Measurements from ENCODE around the gene SH3PXD2B.

The SH3PXD2B gene

GRCh38 chr5:172434251-172434650, 20.1 kb downstream of the SH3PXD2B start:
- no peak for DNase-seq (ENCODE audit: low read depth)
- TF ChIP-seq, protein P1, sequence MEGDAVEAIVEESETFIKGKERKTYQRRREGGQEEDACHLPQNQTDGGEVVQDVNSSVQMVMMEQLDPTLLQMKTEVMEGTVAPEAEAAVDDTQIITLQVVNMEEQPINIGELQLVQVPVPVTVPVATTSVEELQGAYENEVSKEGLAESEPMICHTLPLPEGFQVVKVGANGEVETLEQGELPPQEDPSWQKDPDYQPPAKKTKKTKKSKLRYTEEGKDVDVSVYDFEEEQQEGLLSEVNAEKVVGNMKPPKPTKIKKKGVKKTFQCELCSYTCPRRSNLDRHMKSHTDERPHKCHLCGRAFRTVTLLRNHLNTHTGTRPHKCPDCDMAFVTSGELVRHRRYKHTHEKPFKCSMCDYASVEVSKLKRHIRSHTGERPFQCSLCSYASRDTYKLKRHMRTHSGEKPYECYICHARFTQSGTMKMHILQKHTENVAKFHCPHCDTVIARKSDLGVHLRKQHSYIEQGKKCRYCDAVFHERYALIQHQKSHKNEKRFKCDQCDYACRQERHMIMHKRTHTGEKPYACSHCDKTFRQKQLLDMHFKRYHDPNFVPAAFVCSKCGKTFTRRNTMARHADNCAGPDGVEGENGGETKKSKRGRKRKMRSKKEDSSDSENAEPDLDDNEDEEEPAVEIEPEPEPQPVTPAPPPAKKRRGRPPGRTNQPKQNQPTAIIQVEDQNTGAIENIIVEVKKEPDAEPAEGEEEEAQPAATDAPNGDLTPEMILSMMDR (IDR thresholded peaks at IDR 0.05; ENCODE audit: insufficient read depth, low read depth, low read length, missing control alignments) = no peak
- no peak overlapping the region for H3K4me3 ChIP-seq (ENCODE audit: low read length)

DNA sequence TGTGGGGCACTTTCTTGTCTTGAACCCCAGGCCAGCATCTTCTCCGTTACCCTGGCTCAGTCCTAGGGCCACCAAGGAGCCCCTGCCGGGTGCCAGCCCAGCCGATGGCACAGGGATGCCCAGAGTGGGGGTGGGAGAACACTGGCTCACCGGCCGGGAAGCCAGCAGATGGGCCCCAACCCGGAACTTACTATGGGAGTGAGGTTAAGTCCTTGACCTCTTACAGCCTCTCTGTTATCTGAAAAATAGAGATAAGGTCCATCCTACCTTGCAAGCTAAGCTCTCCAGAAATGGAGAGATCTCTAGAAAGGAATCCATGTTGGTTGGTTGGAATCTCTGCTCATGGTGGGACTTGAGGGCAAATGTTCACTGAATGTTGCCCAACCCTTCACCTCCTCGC, 20.8 kb downstream of the SH3PXD2B start:
- TF ChIP-seq, protein P1 (IDR thresholded peaks at IDR 0.05; ENCODE audit: insufficient read depth, low read depth, low read length, missing control alignments) = no peak
- no peak for DNase-seq (ENCODE audit: low read depth)
- H3K4me3 ChIP-seq (ENCODE audit: low read length) = no peak overlapping the region

GRCh38 chr5:172433071-172433470, 21.3 kb downstream of the SH3PXD2B start:
- no peak for DNase-seq (ENCODE audit: low read depth)
- H3K4me3 ChIP-seq (ENCODE audit: low read length) = no peak overlapping the region
- TF ChIP-seq, protein P1 (IDR thresholded peaks at IDR 0.05; ENCODE audit: insufficient read depth, low read depth, low read length, missing control alignments) = no peak

DNA sequence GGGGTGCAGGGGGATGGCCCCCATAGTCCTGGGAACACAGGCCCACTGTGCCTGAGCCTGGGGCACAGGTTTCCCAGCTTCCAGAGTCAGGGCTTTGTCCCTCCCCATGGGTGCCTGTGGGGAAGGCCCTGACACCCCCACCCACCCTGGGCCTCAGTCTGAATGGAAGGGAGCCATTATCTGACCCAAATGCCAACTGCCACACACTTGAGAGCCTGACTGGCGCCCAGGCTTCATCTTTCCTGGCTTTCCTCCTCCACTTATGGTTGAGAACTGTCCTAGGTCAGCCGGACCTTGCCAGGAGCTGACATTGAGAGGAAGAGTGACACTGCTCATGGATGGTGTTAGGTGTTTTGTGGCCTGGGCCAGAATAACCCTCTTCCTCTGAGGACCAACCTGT, 24.0 kb downstream of the SH3PXD2B start:
- no peak for DNase-seq (ENCODE audit: low read depth)
- no peak overlapping the region for H3K4me3 ChIP-seq (ENCODE audit: low read length)
- TF ChIP-seq, protein P1 (IDR thresholded peaks at IDR 0.05; ENCODE audit: insufficient read depth, low read depth, low read length, missing control alignments) = no peak

- no peak overlapping the region for H3K4me3 ChIP-seq (ENCODE audit: low read length)
- TF ChIP-seq, protein P1 (IDR thresholded peaks at IDR 0.05; ENCODE audit: insufficient read depth, low read depth, low read length, missing control alignments) = no peak
- peak; percentile 85 for DNase-seq (ENCODE audit: low read depth)
Observed at GRCh38 chr5:172429201-172429940, 25.0 kb downstream of the SH3PXD2B start.

- H3K4me3 ChIP-seq (ENCODE audit: low read length) = no peak overlapping the region
- DNase-seq (ENCODE audit: low read depth) = no peak
- TF ChIP-seq, protein P1 (IDR thresholded peaks at IDR 0.05; ENCODE audit: insufficient read depth, low read depth, low read length, missing control alignments) = no peak
Observed at GRCh38 chr5:172428224-172429166, 25.8 kb downstream of the SH3PXD2B start.
